ENCODE results near the gene RAB8B. TPM values are rescaled to one million over a fixed set of nuclear protein-coding genes. Genes with fewer than 3 reads are reported as not detected.
A peak's percentile ranks its signal among the peaks of the same experiment; 100 is the strongest.

RAB8B gene
- total RNA-seq, 2 experiments from 2014 or later: 115 to 150 TPM

GRCh38 chr15:63246691-63247469, 57.5 kb downstream of the RAB8B start:
- H3K36me3 Mint-ChIP-seq (ENCODE audit: low read depth): peaks cover 74% of the 10 kb centered on the region
- H3K4me3 Mint-ChIP-seq: no peak overlapping the region
- peaks cover 2% of the 10 kb centered on the region for H3K9me3 Mint-ChIP-seq
- peaks cover 39% of the 10 kb centered on the region for H3K4me1 Mint-ChIP-seq
- POLR2A ChIA-PET: no interaction called here
- CTCF ChIA-PET: interaction anchor here (0.9 to 2.8 kb wide), 4 partner anchors 8 to 53 kb away, joined by 3 to 13 read pairs (median 6); no protein-coding TSS in a partner anchor
- no peak overlapping the region for H3K27ac Mint-ChIP-seq
- no peak for DNase-seq
- no peaks in the 10 kb centered on the region for H3K27me3 Mint-ChIP-seq

- no peaks in the 10 kb centered on the region for H3K27me3 Mint-ChIP-seq
- no peak overlapping the region for H3K27ac Mint-ChIP-seq
- no peak for DNase-seq
- peaks cover 64% of the 10 kb centered on the region for H3K36me3 Mint-ChIP-seq (ENCODE audit: low read depth)
- ChIA-PET POLR2A (no interaction called here), CTCF (interaction anchor here (0.6 to 1.7 kb wide), 3 partner anchors 10 to 13 kb away, joined by 3 to 6 read pairs (median 4); no protein-coding TSS in a partner anchor)
- H3K9me3 Mint-ChIP-seq: no peaks in the 10 kb centered on the region
- H3K4me3 Mint-ChIP-seq: no peak overlapping the region
- peaks cover 22% of the 10 kb centered on the region for H3K4me1 Mint-ChIP-seq
Measured at GRCh38 chr15:63250312-63250965, 61.0 kb downstream of the RAB8B start.

GRCh38 chr15:63251701-63252100, 62.3 kb downstream of the RAB8B start:
- ChIA-PET CTCF (interaction anchor here (1.2 kb wide), 1 partner anchor 10 kb away, joined by 3 read pairs; no protein-coding TSS in a partner anchor), POLR2A (no interaction called here)
- Mint-ChIP-seq H3K9me3 (no peaks in the 10 kb centered on the region), H3K27me3 (no peaks in the 10 kb centered on the region), H3K4me1 (peaks cover 20% of the 10 kb centered on the region), H3K4me3 (no peak overlapping the region), H3K36me3 (ENCODE audit: low read depth) (peaks cover 58% of the 10 kb centered on the region), H3K27ac (no peak overlapping the region)
- DNase-seq: no peak

- Mint-ChIP-seq H3K27ac (no peak overlapping the region), H3K4me3 (no peak overlapping the region), H3K36me3 (ENCODE audit: low read depth) (peaks cover 54% of the 10 kb centered on the region), H3K27me3 (no peaks in the 10 kb centered on the region), H3K9me3 (no peaks in the 10 kb centered on the region), H3K4me1 (peaks cover 16% of the 10 kb centered on the region)
- ChIA-PET POLR2A (no interaction called here), CTCF (interaction anchor here (1.2 kb wide), 1 partner anchor 10 kb away, joined by 3 read pairs; no protein-coding TSS in a partner anchor)
- no peak for DNase-seq
Measured at GRCh38 chr15:63252292-63252691, 62.9 kb downstream of the RAB8B start.

GRCh38 chr15:63254991-63255390, 65.6 kb downstream of the RAB8B start:
- H3K27ac Mint-ChIP-seq: no peak overlapping the region
- CTCF ChIA-PET: interaction anchor here (1.1 to 1.5 kb wide), 3 partner anchors 12 to 82 kb away, joined by 3 to 4 read pairs (median 3); no protein-coding TSS in a partner anchor

GRCh38 chr15:63255489-63255990, 66.1 kb downstream of the RAB8B start:
- H3K9me3 Mint-ChIP-seq: no peaks in the 10 kb centered on the region
- DNase-seq: no peak
- peaks cover 10% of the 10 kb centered on the region for H3K4me1 Mint-ChIP-seq
- POLR2A ChIA-PET: no interaction called here
- no peak overlapping the region for H3K4me3 Mint-ChIP-seq
- peak overlapping the region; percentile 82 for H3K27ac Mint-ChIP-seq
- H3K36me3 Mint-ChIP-seq (ENCODE audit: low read depth): peaks cover 59% of the 10 kb centered on the region
- no peaks in the 10 kb centered on the region for H3K27me3 Mint-ChIP-seq
- CTCF ChIA-PET: interaction anchor here (0.6 to 1.2 kb wide), 5 partner anchors 11 to 83 kb away, joined by 3 read pairs; no protein-coding TSS in a partner anchor

More at GRCh38 chr15:63254991-63255390, 65.6 kb downstream of the RAB8B start:
- Mint-ChIP-seq H3K4me3 (no peak overlapping the region), H3K27me3 (no peaks in the 10 kb centered on the region), H3K4me1 (peaks cover 13% of the 10 kb centered on the region), H3K9me3 (no peaks in the 10 kb centered on the region), H3K36me3 (ENCODE audit: low read depth) (peaks cover 61% of the 10 kb centered on the region)
- POLR2A ChIA-PET: no interaction called here
- no peak for DNase-seq

GRCh38 chr15:63256433-63257274, 67.2 kb downstream of the RAB8B start:
- DNase-seq: no peak
- CTCF ChIA-PET: interaction anchor here (0.6 to 1.1 kb wide), 3 partner anchors 12 to 22 kb away, joined by 3 to 4 read pairs (median 3); no protein-coding TSS in a partner anchor
- Mint-ChIP-seq H3K36me3 (ENCODE audit: low read depth) (peaks cover 56% of the 10 kb centered on the region), H3K27me3 (no peaks in the 10 kb centered on the region), H3K27ac (no peak overlapping the region), H3K4me3 (no peak overlapping the region), H3K9me3 (no peaks in the 10 kb centered on the region), H3K4me1 (peaks cover 8% of the 10 kb centered on the region)
- POLR2A ChIA-PET: no interaction called here

- no peaks in the 10 kb centered on the region for H3K27me3 Mint-ChIP-seq
- ChIA-PET CTCF (no interaction called here), POLR2A (no interaction called here)
- H3K4me3 Mint-ChIP-seq: no peak overlapping the region
- H3K27ac Mint-ChIP-seq: no peak overlapping the region
- H3K9me3 Mint-ChIP-seq: no peaks in the 10 kb centered on the region
- DNase-seq: no peak
- peaks cover 56% of the 10 kb centered on the region for H3K36me3 Mint-ChIP-seq (ENCODE audit: low read depth)
- peaks cover 5% of the 10 kb centered on the region for H3K4me1 Mint-ChIP-seq
Measured at GRCh38 chr15:63258658-63259057, 69.3 kb downstream of the RAB8B start.

- CTCF ChIA-PET: interaction anchor here (0.8 to 2.4 kb wide), 2 partner anchors 10 to 11 kb away, joined by 3 to 6 read pairs; no protein-coding TSS in a partner anchor
- H3K4me1 Mint-ChIP-seq: peaks cover 3% of the 10 kb centered on the region
- H3K27ac Mint-ChIP-seq: no peak overlapping the region
- no peaks in the 10 kb centered on the region for H3K9me3 Mint-ChIP-seq
- H3K4me3 Mint-ChIP-seq: no peak overlapping the region
- POLR2A ChIA-PET: no interaction called here
- no peak for DNase-seq
- no peaks in the 10 kb centered on the region for H3K27me3 Mint-ChIP-seq
- H3K36me3 Mint-ChIP-seq (ENCODE audit: low read depth): peaks cover 57% of the 10 kb centered on the region
Measured at GRCh38 chr15:63260791-63261190, 71.4 kb downstream of the RAB8B start.

- ChIA-PET CTCF (interaction anchor here (0.8 to 2.4 kb wide), 2 partner anchors 10 kb away, joined by 3 to 6 read pairs; no protein-coding TSS in a partner anchor), POLR2A (no interaction called here)
- H3K27me3 Mint-ChIP-seq: no peaks in the 10 kb centered on the region
- DNase-seq: no peak
- peaks cover 3% of the 10 kb centered on the region for H3K4me1 Mint-ChIP-seq
- H3K9me3 Mint-ChIP-seq: no peaks in the 10 kb centered on the region
- H3K27ac Mint-ChIP-seq: no peak overlapping the region
- H3K36me3 Mint-ChIP-seq (ENCODE audit: low read depth): peaks cover 60% of the 10 kb centered on the region
- H3K4me3 Mint-ChIP-seq: no peak overlapping the region
Measured at GRCh38 chr15:63261311-63261710, 71.9 kb downstream of the RAB8B start.

- no peaks in the 10 kb centered on the region for H3K9me3 Mint-ChIP-seq
- no peak overlapping the region for H3K27ac Mint-ChIP-seq
- no peak overlapping the region for H3K4me3 Mint-ChIP-seq
- H3K27me3 Mint-ChIP-seq: no peaks in the 10 kb centered on the region
- CTCF ChIA-PET: no interaction called here
- peaks cover 3% of the 10 kb centered on the region for H3K4me1 Mint-ChIP-seq
- peaks cover 57% of the 10 kb centered on the region for H3K36me3 Mint-ChIP-seq (ENCODE audit: low read depth)
- no peak for DNase-seq
- POLR2A ChIA-PET: no interaction called here
Measured at GRCh38 chr15:63263519-63263918, 74.1 kb downstream of the RAB8B start.

GRCh38 chr15:63264688-63265293, 75.4 kb downstream of the RAB8B start:
- Mint-ChIP-seq H3K4me1 (peaks cover 9% of the 10 kb centered on the region), H3K4me3 (no peak overlapping the region), H3K36me3 (ENCODE audit: low read depth) (peaks cover 57% of the 10 kb centered on the region), H3K27ac (no peak overlapping the region), H3K9me3 (no peaks in the 10 kb centered on the region), H3K27me3 (no peaks in the 10 kb centered on the region)
- ChIA-PET POLR2A (no interaction called here), CTCF (no interaction called here)
- no peak for DNase-seq

Data from activated CD4-positive, alpha-beta T cell treated with anti-CD3 and anti-CD28 coated beads, Interleukin-2, amount 10 ng/mL, durations not matched to agents 7 days and 5 days (primary cell).